ENCODE measurements around the gene PORCN. TPM values are rescaled to one million over a fixed set of nuclear protein-coding genes. Genes with fewer than 3 reads are reported as not detected.

The PORCN gene
- total RNA-seq, 1 experiment from 2014 or later: 16.4 TPM

DNA sequence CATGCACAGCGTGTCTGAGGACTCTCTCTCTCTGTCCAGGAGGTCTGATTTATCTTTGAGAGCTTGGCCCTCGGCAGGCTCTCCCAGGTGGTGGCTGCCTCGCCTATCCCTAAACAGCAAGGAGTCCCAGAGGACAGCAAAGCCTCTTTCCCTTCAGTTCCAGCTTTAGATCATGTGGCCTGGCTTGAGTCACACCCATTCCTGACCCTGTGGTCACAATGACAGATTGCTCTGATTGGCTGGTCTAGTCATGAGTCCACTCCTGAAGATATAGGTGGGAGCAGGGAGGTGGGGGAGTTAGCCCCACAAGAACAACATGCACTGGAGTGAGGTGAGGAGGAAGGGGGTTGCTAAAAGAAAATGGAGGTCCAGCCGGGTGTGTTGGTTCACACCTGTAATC lies 12.1 kb upstream of the PORCN start:
- H3K4me3 Mint-ChIP-seq: no peak overlapping the region
- no peak for DNase-seq (ENCODE audit: low spot score)
- H3K36me3 Mint-ChIP-seq: no peaks in the 10 kb centered on the region
- H3K9me3 Mint-ChIP-seq: no peaks in the 10 kb centered on the region
- H3K27me3 Mint-ChIP-seq (ENCODE audit: low read depth): no peaks in the 10 kb centered on the region
- H3K4me1 Mint-ChIP-seq: no peaks in the 10 kb centered on the region
- ATAC-seq: no peak
- POLR2A ChIA-PET: no interaction called here
- CTCF ChIA-PET: no interaction called here
- H3K27ac Mint-ChIP-seq: no peak overlapping the region
- TF ChIP-seq, protein P1, sequence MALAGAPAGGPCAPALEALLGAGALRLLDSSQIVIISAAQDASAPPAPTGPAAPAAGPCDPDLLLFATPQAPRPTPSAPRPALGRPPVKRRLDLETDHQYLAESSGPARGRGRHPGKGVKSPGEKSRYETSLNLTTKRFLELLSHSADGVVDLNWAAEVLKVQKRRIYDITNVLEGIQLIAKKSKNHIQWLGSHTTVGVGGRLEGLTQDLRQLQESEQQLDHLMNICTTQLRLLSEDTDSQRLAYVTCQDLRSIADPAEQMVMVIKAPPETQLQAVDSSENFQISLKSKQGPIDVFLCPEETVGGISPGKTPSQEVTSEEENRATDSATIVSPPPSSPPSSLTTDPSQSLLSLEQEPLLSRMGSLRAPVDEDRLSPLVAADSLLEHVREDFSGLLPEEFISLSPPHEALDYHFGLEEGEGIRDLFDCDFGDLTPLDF (CRISPR knock-in tag; IDR thresholded peaks at IDR 0.05): no peak
- TF ChIP-seq IRF2 (CRISPR knock-in tag; IDR thresholded peaks at IDR 0.05; ENCODE audit: borderline replicate concordance, low read depth) (no peak), KAT7 (CRISPR knock-in tag; IDR thresholded peaks at IDR 0.05; ENCODE audit: borderline replicate concordance) (no peak), NFE2L1 (CRISPR knock-in tag; IDR thresholded peaks at IDR 0.05) (no peak), EMX1 (CRISPR knock-in tag; IDR thresholded peaks at IDR 0.05) (no peak), ELF4 (CRISPR knock-in tag; IDR thresholded peaks at IDR 0.05; ENCODE audit: low read depth) (no peak), CREM (CRISPR knock-in tag; IDR thresholded peaks at IDR 0.05) (no peak), ETV6 (CRISPR knock-in tag; IDR thresholded peaks at IDR 0.05) (no peak), GTF2I (CRISPR knock-in tag; conservative IDR thresholded peaks at IDR 0.05) (no peak), JUN (CRISPR knock-in tag; IDR thresholded peaks at IDR 0.05) (no peak)
- TF ChIP-seq, protein P2, sequence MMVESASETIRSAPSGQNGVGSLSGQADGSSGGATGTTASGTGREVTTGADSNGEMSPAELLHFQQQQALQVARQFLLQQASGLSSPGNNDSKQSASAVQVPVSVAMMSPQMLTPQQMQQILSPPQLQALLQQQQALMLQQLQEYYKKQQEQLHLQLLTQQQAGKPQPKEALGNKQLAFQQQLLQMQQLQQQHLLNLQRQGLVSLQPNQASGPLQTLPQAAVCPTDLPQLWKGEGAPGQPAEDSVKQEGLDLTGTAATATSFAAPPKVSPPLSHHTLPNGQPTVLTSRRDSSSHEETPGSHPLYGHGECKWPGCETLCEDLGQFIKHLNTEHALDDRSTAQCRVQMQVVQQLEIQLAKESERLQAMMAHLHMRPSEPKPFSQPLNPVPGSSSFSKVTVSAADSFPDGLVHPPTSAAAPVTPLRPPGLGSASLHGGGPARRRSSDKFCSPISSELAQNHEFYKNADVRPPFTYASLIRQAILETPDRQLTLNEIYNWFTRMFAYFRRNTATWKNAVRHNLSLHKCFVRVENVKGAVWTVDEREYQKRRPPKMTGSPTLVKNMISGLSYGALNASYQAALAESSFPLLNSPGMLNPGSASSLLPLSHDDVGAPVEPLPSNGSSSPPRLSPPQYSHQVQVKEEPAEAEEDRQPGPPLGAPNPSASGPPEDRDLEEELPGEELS (CRISPR knock-in tag; IDR thresholded peaks at IDR 0.05): no peak
- TF ChIP-seq, protein P3, sequence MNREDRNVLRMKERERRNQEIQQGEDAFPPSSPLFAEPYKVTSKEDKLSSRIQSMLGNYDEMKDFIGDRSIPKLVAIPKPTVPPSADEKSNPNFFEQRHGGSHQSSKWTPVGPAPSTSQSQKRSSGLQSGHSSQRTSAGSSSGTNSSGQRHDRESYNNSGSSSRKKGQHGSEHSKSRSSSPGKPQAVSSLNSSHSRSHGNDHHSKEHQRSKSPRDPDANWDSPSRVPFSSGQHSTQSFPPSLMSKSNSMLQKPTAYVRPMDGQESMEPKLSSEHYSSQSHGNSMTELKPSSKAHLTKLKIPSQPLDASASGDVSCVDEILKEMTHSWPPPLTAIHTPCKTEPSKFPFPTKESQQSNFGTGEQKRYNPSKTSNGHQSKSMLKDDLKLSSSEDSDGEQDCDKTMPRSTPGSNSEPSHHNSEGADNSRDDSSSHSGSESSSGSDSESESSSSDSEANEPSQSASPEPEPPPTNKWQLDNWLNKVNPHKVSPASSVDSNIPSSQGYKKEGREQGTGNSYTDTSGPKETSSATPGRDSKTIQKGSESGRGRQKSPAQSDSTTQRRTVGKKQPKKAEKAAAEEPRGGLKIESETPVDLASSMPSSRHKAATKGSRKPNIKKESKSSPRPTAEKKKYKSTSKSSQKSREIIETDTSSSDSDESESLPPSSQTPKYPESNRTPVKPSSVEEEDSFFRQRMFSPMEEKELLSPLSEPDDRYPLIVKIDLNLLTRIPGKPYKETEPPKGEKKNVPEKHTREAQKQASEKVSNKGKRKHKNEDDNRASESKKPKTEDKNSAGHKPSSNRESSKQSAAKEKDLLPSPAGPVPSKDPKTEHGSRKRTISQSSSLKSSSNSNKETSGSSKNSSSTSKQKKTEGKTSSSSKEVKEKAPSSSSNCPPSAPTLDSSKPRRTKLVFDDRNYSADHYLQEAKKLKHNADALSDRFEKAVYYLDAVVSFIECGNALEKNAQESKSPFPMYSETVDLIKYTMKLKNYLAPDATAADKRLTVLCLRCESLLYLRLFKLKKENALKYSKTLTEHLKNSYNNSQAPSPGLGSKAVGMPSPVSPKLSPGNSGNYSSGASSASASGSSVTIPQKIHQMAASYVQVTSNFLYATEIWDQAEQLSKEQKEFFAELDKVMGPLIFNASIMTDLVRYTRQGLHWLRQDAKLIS (CRISPR knock-in tag; IDR thresholded peaks at IDR 0.05; ENCODE audit: borderline replicate concordance): no peak
- TF ChIP-seq, protein P4, sequence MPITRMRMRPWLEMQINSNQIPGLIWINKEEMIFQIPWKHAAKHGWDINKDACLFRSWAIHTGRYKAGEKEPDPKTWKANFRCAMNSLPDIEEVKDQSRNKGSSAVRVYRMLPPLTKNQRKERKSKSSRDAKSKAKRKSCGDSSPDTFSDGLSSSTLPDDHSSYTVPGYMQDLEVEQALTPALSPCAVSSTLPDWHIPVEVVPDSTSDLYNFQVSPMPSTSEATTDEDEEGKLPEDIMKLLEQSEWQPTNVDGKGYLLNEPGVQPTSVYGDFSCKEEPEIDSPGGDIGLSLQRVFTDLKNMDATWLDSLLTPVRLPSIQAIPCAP (CRISPR knock-in tag; IDR thresholded peaks at IDR 0.05): no peak
- TF ChIP-seq, protein P5, sequence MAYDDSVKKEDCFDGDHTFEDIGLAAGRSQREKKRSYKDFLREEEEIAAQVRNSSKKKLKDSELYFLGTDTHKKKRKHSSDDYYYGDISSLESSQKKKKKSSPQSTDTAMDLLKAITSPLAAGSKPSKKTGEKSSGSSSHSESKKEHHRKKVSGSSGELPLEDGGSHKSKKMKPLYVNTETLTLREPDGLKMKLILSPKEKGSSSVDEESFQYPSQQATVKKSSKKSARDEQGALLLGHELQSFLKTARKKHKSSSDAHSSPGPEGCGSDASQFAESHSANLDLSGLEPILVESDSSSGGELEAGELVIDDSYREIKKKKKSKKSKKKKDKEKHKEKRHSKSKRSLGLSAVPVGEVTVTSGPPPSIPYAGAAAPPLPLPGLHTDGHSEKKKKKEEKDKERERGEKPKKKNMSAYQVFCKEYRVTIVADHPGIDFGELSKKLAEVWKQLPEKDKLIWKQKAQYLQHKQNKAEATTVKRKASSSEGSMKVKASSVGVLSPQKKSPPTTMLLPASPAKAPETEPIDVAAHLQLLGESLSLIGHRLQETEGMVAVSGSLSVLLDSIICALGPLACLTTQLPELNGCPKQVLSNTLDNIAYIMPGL (CRISPR knock-in tag; IDR thresholded peaks at IDR 0.05): no peak
- TF ChIP-seq, protein P6, sequence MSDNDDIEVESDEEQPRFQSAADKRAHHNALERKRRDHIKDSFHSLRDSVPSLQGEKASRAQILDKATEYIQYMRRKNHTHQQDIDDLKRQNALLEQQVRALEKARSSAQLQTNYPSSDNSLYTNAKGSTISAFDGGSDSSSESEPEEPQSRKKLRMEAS (CRISPR knock-in tag; IDR thresholded peaks at IDR 0.05): no peak

DNA sequence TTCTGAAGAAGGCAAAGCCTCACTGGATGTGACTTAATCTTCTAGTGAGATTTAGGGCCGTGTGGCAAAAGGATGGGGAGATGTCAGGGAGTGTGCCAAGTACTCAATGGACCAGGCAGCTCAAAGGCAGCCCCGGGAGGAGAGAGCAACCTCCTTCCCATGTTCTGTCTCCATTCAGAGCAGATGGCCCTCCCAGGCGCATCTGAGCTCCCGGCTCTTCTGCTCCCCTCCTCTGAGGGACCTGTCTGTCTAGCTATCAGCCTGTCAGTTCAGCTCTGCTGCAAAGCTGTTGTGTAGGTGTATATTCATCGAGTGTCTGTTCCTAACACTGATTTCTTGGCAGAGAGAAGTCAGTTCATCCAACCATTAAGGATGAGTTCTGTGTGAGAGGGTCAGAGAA lies 10.9 kb upstream of the PORCN start:
- no peaks in the 10 kb centered on the region for H3K36me3 Mint-ChIP-seq
- ChIA-PET CTCF (no interaction called here), POLR2A (no interaction called here)
- no peak for DNase-seq (ENCODE audit: low spot score)
- no peak overlapping the region for H3K27ac Mint-ChIP-seq
- H3K4me3 Mint-ChIP-seq: no peak overlapping the region
- H3K27me3 Mint-ChIP-seq (ENCODE audit: low read depth): no peaks in the 10 kb centered on the region
- ATAC-seq: no peak
- no peaks in the 10 kb centered on the region for H3K9me3 Mint-ChIP-seq
- no peaks in the 10 kb centered on the region for H3K4me1 Mint-ChIP-seq
- TF ChIP-seq, protein P7, sequence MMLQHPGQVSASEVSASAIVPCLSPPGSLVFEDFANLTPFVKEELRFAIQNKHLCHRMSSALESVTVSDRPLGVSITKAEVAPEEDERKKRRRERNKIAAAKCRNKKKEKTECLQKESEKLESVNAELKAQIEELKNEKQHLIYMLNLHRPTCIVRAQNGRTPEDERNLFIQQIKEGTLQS (CRISPR knock-in tag; conservative IDR thresholded peaks at IDR 0.05): no peak
- TF ChIP-seq FOXP1 (CRISPR knock-in tag; IDR thresholded peaks at IDR 0.05; ENCODE audit: borderline replicate concordance) (no peak), ESRRA (CRISPR knock-in tag; IDR thresholded peaks at IDR 0.05; ENCODE audit: borderline replicate concordance) (no peak), ZNF121 (CRISPR knock-in tag; IDR thresholded peaks at IDR 0.05) (no peak)
- TF ChIP-seq, protein P8, sequence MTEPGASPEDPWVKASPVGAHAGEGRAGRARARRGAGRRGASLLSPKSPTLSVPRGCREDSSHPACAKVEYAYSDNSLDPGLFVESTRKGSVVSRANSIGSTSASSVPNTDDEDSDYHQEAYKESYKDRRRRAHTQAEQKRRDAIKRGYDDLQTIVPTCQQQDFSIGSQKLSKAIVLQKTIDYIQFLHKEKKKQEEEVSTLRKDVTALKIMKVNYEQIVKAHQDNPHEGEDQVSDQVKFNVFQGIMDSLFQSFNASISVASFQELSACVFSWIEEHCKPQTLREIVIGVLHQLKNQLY (CRISPR knock-in tag; IDR thresholded peaks at IDR 0.05): no peak
- TF ChIP-seq, protein P9, sequence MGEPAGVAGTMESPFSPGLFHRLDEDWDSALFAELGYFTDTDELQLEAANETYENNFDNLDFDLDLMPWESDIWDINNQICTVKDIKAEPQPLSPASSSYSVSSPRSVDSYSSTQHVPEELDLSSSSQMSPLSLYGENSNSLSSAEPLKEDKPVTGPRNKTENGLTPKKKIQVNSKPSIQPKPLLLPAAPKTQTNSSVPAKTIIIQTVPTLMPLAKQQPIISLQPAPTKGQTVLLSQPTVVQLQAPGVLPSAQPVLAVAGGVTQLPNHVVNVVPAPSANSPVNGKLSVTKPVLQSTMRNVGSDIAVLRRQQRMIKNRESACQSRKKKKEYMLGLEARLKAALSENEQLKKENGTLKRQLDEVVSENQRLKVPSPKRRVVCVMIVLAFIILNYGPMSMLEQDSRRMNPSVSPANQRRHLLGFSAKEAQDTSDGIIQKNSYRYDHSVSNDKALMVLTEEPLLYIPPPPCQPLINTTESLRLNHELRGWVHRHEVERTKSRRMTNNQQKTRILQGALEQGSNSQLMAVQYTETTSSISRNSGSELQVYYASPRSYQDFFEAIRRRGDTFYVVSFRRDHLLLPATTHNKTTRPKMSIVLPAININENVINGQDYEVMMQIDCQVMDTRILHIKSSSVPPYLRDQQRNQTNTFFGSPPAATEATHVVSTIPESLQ (CRISPR knock-in tag; IDR thresholded peaks at IDR 0.05): no peak

Data from WTC11 (cell line).